Mucosa of descending colon (tissue), 3 donors: ENCODE measurements around the gene ARPC3. TPM values are rescaled to one million over a fixed set of nuclear protein-coding genes. Genes with fewer than 3 reads are reported as not detected.
"Not testable (repeated sequence)": the region's sequence is repeated elsewhere in the genome, so short reads cannot be mapped to it uniquely, and the experiment has no call there.

Source experiments
- ATAC-seq: fragments of 200-7000 bp; cut with Tn5 transposase; one replicate; pipeline ENCODE4 v1.9.1; 2020; ENCODE audit warnings: mild to moderate bottlenecking, moderate library complexity
- DNase-seq, 3 donors: peaks; one replicate each; pipeline ENCODE4 v3.0.0-alpha.2; 2020
- H3K36me3 ChIP-seq: fragments of 200-600 bp; one replicate; pipeline ENCODE4 v1.8.0; 2021; ENCODE audit warnings: low read depth, mild to moderate bottlenecking
- H3K4me1 ChIP-seq: fragments of 200-600 bp; one replicate; pipeline ENCODE4 v1.8.0; 2021; ENCODE audit warnings: low read depth, mild to moderate bottlenecking
- H3K4me3 ChIP-seq: fragments of 200-600 bp; one replicate; pipeline ENCODE4 v1.8.0; 2021; ENCODE audit warnings: mild to moderate bottlenecking
- H3K9me3 ChIP-seq: fragments of 200-600 bp; one replicate; pipeline ENCODE4 v1.8.0; 2021; ENCODE audit warnings: mild to moderate bottlenecking
- intact Hi-C, 2 donors: fragments of 100-400 bp; cut with DNase I in 1 of 2; cut with micrococcal nuclease in 1 of 2; formaldehyde crosslinking; loops; one replicate each; pipeline versions ENCODE4 v1.11.0 to v1.11.1; 2022; cut with DNase I, micrococcal nuclease
- total RNA-seq, 3 donors: library from RNA; stranded (reverse); fragmentation: NEBNext Ultra II Directional in 2 of 3; extraction: Animal tissue kit (Norgen Biotek cat#: 25700) in 2 of 3; gene quantifications; one replicate each; pipeline versions ENCODE4 v1.2.1 to v1.2.4, GENCODE V29; 2021 to 2023
- TF ChIP-seq, protein P1 (sequence below): fragments of 200-600 bp; IDR thresholded peaks from one replicate; pipeline ENCODE4 v1.8.0; 2022; ENCODE audit warnings: antibody characterized with exemption, mild to moderate bottlenecking
- donor health status: DM: no; HTN: no; CAD: no; lungs with moderate emphysema.
- donor health status: DM: no; HTN: no; CAD: no.
- donor health status: DM: no; HTN: yes; CAD: no.

The ARPC3 gene
- total RNA-seq, 3 donors from 2014 or later = 174 to 277 (median 265) TPM

DNA sequence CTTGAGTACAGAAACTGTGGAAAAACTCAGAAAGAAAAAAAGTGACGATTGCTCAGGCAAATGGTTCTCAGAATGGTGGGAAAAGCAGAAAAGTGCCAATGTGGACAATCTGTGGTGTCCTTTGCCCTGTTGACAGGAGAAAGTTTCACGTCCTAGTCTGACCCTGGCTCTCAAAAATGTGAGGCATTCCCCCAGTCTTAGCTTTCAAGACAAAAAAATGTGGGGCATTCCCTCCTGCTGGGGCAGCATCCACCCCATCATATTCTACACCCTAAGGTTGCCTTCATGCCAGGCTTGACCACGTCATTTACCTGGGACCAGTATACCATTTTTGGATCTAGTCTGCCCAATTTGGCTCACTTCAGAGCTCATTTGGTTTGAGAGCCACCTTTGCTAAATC, 25.9 kb downstream of the ARPC3 start:
- TF ChIP-seq, protein P1, sequence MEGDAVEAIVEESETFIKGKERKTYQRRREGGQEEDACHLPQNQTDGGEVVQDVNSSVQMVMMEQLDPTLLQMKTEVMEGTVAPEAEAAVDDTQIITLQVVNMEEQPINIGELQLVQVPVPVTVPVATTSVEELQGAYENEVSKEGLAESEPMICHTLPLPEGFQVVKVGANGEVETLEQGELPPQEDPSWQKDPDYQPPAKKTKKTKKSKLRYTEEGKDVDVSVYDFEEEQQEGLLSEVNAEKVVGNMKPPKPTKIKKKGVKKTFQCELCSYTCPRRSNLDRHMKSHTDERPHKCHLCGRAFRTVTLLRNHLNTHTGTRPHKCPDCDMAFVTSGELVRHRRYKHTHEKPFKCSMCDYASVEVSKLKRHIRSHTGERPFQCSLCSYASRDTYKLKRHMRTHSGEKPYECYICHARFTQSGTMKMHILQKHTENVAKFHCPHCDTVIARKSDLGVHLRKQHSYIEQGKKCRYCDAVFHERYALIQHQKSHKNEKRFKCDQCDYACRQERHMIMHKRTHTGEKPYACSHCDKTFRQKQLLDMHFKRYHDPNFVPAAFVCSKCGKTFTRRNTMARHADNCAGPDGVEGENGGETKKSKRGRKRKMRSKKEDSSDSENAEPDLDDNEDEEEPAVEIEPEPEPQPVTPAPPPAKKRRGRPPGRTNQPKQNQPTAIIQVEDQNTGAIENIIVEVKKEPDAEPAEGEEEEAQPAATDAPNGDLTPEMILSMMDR = no peak
- no peak for DNase-seq
- no peak for ATAC-seq
- Histone ChIP-seq H3K36me3 (no peaks in the 10 kb centered on the region), H3K4me1 (no peaks in the 10 kb centered on the region), H3K4me3 (no peak overlapping the region), H3K9me3 (no peaks in the 10 kb centered on the region)
- intact Hi-C loops = no loop called here

DNA sequence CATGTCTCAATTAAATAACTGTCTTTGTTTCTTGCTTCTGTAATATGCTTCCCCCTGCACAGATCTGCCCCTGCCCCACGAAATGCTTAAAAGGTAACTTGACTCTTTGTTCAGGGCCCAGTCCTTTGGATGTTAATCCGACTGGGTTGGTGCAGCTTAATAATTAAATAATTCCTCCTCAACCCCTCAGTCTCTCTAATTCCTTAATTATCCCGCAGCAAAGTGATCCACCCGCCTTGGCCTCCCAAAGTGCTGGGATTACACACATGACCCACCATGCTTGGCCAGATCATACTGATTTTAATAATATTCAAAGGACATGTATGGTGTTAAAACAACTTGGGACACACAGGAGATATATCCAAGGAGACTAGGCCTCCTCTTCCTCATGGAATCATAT, 28.4 kb downstream of the ARPC3 start:
- TF ChIP-seq, protein P1 = no peak
- intact Hi-C loops = no loop called here

DNA sequence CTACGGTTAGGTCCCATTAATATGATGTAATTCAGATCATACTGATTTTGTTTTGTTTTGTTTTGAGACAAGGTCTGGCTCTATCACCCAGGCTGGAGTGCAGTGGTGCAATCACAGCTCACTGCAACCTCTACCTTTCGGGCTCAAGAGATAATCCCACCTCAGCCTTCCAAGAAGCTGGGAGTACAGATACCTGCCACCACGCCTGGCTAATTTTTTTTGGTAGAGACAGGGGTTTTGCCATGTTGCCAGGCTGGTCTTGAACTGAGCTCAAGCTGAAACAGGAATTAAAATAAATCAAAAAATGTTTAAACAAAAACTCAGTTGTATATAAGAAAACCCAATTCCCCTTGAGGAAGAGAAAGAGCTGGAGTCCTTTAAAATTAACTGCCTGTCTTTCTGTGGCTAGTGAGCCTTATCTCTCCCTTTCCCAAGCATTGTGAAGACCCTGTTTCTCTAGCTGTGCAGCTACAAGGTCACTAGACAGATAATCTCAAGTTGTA, 28.9 kb downstream of the ARPC3 start:
- intact Hi-C loops = no loop called here
- Histone ChIP-seq H3K9me3 (no peaks in the 10 kb centered on the region), H3K4me1 (no peaks in the 10 kb centered on the region), H3K4me3 (no peak overlapping the region), H3K36me3 (no peaks in the 10 kb centered on the region)
- ATAC-seq = no peak
- TF ChIP-seq, protein P1 = no peak
- DNase-seq = no peak

More for the DNA sequence above, 28.4 kb downstream of the ARPC3 start:
- Histone ChIP-seq H3K9me3 (no peaks in the 10 kb centered on the region), H3K4me3 (no peak overlapping the region), H3K4me1 (no peaks in the 10 kb centered on the region), H3K36me3 (no peaks in the 10 kb centered on the region)
- ATAC-seq (no peak), DNase-seq (no peak)

DNA sequence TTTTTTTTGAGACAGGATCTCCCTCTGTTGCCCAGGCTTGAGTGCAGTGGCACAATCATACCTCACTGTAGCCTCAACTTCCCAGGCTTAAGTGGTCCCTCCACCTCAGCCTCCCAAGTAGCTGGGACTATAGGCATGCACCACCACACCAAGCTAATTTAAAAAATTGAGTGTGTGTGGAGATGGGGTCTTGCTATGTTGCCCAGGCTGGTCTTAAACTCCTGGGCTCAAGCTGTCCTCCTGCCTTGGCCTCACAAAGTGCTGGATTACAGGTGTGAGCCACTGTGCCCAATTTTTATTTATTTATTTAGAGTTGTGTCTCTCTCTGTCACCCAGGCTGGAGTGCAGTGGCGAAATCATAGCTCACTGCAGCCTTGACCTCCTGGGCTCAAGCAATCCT, 29.5 kb downstream of the ARPC3 start:
- H3K4me1 ChIP-seq, H3K36me3 ChIP-seq, intact Hi-C loops, ATAC-seq, DNase-seq, H3K4me3 ChIP-seq, H3K9me3 ChIP-seq: not testable (repeated sequence)

DNA sequence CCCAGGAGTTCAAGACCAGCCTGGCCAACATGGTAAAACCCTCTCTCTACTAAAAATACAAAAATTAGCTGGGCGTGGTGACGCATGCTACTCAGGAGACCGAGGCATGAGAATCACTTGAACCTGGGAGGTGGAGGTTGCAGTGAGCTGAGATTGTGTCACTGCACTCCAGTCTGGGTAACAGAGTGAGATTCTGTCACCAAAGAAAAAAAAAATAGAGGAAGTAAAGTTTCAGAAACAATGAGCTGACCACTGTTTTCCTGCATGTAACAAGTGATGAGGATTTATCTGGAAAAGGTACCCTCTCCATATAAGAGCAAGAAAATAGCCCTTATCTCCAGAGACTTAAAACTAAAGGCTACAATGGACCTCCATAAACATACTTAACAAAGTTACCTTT, 33.0 kb downstream of the ARPC3 start:
- ATAC-seq, H3K36me3 ChIP-seq, H3K4me1 ChIP-seq, H3K9me3 ChIP-seq, DNase-seq, intact Hi-C loops, H3K4me3 ChIP-seq: not testable (repeated sequence)

DNA sequence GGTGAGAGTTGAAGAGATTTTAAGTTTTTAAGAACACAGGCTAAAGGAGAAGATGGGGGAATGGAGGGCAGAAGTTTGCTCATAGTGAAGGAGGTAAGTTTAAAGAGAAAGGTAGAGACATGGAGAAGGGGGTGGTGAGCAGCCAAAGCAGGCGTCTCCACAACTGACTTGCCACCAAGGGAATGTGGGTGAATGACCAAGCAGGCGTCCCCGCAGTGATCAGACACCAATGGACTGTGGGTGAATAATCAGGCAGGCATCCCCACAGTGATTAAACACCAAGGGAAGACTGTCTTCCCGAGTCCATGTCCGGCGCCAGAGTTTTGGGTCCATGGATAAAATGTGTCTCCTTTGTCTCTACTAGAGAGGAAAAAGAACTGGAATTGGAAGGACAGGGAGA, 40.1 kb downstream of the ARPC3 start:
- DNase-seq, H3K4me1 ChIP-seq, H3K36me3 ChIP-seq, ATAC-seq, H3K4me3 ChIP-seq, intact Hi-C loops, H3K9me3 ChIP-seq: not testable (repeated sequence)

DNA sequence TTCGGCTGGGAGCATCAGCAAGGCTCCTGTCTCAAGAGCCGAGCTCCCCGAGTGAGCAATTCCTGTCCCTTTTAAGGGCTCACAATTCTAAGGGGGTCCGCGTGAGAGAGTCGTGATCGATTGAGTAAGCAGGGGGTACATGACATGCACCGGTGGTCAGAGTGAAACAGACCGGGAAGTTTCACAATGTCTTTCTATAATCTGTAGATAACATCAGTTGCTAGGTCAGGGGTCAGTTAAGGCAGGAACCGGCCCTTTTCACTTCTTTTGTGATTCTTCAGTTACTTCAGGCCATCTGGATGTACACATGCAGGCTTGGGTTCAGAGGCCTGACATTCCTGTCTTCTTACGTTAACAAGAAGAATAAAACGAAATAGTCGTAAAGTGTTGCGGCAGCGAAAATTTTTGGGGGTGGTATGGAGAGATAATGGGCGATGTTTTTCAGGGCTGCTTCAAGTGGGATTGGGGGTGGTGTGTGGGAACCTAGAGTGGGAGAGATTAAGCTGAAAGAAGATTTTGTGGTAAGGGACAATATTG, 44.9 kb downstream of the ARPC3 start:
- H3K4me3 ChIP-seq, ATAC-seq, intact Hi-C loops, H3K36me3 ChIP-seq, H3K9me3 ChIP-seq, DNase-seq, H3K4me1 ChIP-seq: not testable (repeated sequence)
